ENCODE results near the gene BTBD17. TPM values are rescaled to one million over a fixed set of nuclear protein-coding genes. Genes with fewer than 3 reads are reported as not detected.

Gene BTBD17
- total RNA-seq, 6 donors from 2014 or later = 1.2 TPM; not detected in 5

- peaks cover 0 to 4% (median 0%) of the 10 kb centered on the region in 4 donors for H3K9me3 ChIP-seq
- ATAC-seq (ENCODE audit: low FRiP score in 2 of 2) (no peak), DNase-seq (no peak)
- H3K4me1 ChIP-seq = no peaks in the 10 kb centered on the region
- no peak overlapping the region for H3K4me3 ChIP-seq
- no peak for TF ChIP-seq POLR2A (IDR thresholded peaks at IDR 0.05)
- no peak for TF ChIP-seq EP300 (IDR thresholded peaks at IDR 0.05)
- TF ChIP-seq CTCF (IDR thresholded peaks at IDR 0.05) = no peak
- no peak for TF ChIP-seq POLR2AphosphoS5 (IDR thresholded peaks at IDR 0.05)
- H3K36me3 ChIP-seq = no peaks in the 10 kb centered on the region
- no peaks in the 10 kb centered on the region for H3K27me3 ChIP-seq
- WGBS, 2 donors = 51 to 76% methylated on average over 11 to 13 of the region's 16 CpGs
- H3K27ac ChIP-seq = no peak overlapping the region
These were observed 44.6 kb downstream of the BTBD17 start for GRCh38 chr17:74317071-74317470.

DNA sequence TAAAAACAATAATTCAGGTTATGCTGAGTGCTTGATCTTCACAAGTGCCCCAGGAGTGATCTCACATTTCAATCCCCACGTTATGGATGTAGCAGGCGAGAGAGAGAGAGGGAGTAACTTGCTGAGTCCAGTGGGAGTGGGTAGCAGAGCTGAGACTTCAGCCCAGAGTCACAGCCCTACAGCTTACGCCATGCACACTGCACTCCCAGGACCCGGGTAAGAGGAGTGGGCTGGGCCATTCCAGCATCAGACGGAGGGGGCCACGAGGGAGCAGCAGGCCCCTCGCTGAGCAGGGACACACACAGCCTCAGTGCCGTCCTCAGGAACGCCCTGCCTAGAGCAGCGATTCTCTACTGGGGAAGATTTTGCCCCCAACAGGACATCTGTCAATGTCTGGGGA, 45.4 kb downstream of the BTBD17 start:
- H3K27ac ChIP-seq = peak overlapping the region in 1 of 4 donors; percentile 24
- H3K4me1 ChIP-seq = no peaks in the 10 kb centered on the region
- WGBS, 2 donors = 53 to 64% methylated on average over 4 to 10 of the region's 10 CpGs
- ATAC-seq (ENCODE audit: low FRiP score in 2 of 2) (no peak), DNase-seq (no peak)
- H3K36me3 ChIP-seq = no peaks in the 10 kb centered on the region
- peaks cover 0 to 6% (median 0%) of the 10 kb centered on the region in 4 donors for H3K9me3 ChIP-seq
- no peaks in the 10 kb centered on the region for H3K27me3 ChIP-seq
- no peak overlapping the region for H3K4me3 ChIP-seq
- no peak for TF ChIP-seq EP300 (IDR thresholded peaks at IDR 0.05)
- TF ChIP-seq CTCF (IDR thresholded peaks at IDR 0.05) = no peak
- TF ChIP-seq POLR2AphosphoS5 (IDR thresholded peaks at IDR 0.05) = no peak
- TF ChIP-seq POLR2A (IDR thresholded peaks at IDR 0.05) = no peak

- Histone ChIP-seq H3K36me3 (no peaks in the 10 kb centered on the region), H3K9me3 (peaks cover 0 to 6% (median 0%) of the 10 kb centered on the region in 4 donors), H3K4me1 (no peaks in the 10 kb centered on the region), H3K27ac (no peak overlapping the region), H3K4me3 (no peak overlapping the region), H3K27me3 (no peaks in the 10 kb centered on the region)
- no peak for DNase-seq
- WGBS, 2 donors = 91 to 95% methylated on average over 11 to 13 of the region's 15 CpGs
- no peak for ATAC-seq (ENCODE audit: low FRiP score in 2 of 2)
- TF ChIP-seq CTCF (IDR thresholded peaks at IDR 0.05) (no peak), POLR2AphosphoS5 (IDR thresholded peaks at IDR 0.05) (no peak), POLR2A (IDR thresholded peaks at IDR 0.05) (no peak), EP300 (IDR thresholded peaks at IDR 0.05) (no peak)
These were observed 46.8 kb downstream of the BTBD17 start for GRCh38 chr17:74314877-74315276.

DNA sequence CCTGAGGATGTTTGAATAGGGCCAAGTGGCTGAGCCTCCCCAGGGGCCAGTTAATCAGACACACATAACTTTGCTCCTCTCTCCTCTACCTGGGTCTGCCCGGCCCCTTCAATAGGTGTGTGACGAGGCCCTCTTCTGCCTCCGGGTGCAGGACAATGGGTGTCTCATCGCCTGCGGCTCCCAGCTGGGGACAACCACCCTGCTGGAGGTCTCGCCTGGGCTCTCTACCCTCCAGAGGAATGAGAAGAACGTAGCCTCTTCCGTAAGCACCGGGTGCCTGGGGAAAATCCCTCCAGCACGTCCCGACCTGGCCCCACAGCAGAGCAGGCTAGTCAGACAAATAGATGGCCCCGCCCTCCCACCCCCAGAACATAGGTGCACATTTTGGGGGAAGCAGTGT, 51.8 kb downstream of the BTBD17 start:
- no peaks in the 10 kb centered on the region for H3K36me3 ChIP-seq
- ATAC-seq (ENCODE audit: low FRiP score in 2 of 2) = no peak
- H3K4me3 ChIP-seq = no peak overlapping the region
- H3K9me3 ChIP-seq = peaks cover 0 to 11% (median 1%) of the 10 kb centered on the region in 4 donors
- H3K27ac ChIP-seq = no peak overlapping the region
- DNase-seq = no peak
- WGBS, 2 donors = 63 to 80% methylated on average over 2 to 12 of the region's 12 CpGs
- no peaks in the 10 kb centered on the region for H3K4me1 ChIP-seq
- TF ChIP-seq CTCF (IDR thresholded peaks at IDR 0.05) = no peak
- TF ChIP-seq EP300 (IDR thresholded peaks at IDR 0.05) = no peak
- no peak for TF ChIP-seq POLR2A (IDR thresholded peaks at IDR 0.05)
- TF ChIP-seq POLR2AphosphoS5 (IDR thresholded peaks at IDR 0.05) = no peak
- H3K27me3 ChIP-seq = no peaks in the 10 kb centered on the region

GRCh38 chr17:74307984-74308773, 53.5 kb downstream of the BTBD17 start:
- no peaks in the 10 kb centered on the region for H3K36me3 ChIP-seq
- no peak overlapping the region for H3K27ac ChIP-seq
- no peaks in the 10 kb centered on the region for H3K27me3 ChIP-seq
- ATAC-seq (ENCODE audit: low FRiP score in 2 of 2) (no peak), DNase-seq (no peak)
- no peak for TF ChIP-seq EP300 (IDR thresholded peaks at IDR 0.05)
- TF ChIP-seq CTCF (IDR thresholded peaks at IDR 0.05) = no peak
- TF ChIP-seq POLR2AphosphoS5 (IDR thresholded peaks at IDR 0.05) = no peak
- TF ChIP-seq POLR2A (IDR thresholded peaks at IDR 0.05) = no peak
- no peak overlapping the region for H3K4me3 ChIP-seq
- H3K4me1 ChIP-seq = no peaks in the 10 kb centered on the region
- H3K9me3 ChIP-seq = peaks cover 0 to 15% (median 4%) of the 10 kb centered on the region in 4 donors
- WGBS, 2 donors = 55 to 60% methylated on average over 15 of the region's 15 CpGs
